KMS-11 (cell line): ENCODE data around the gene GDA.

Experiments used
- H2AFZ ChIP-seq: fragments of 200-600 bp; sonication (generic); 2 replicates; pipeline ENCODE4 v1.6.1; 2016; ENCODE audit warnings: antibody characterized with exemption, mixed run types, low read depth
- H3K27ac ChIP-seq: fragments of 200-600 bp; sonication (generic); 2 replicates; pipeline ENCODE4 v1.6.1; 2016; ENCODE audit warnings: mild to moderate bottlenecking, mixed run types
- H3K27me3 ChIP-seq: fragments of 200-600 bp; sonication (generic); 2 replicates; pipeline ENCODE4 v1.6.1; 2017; ENCODE audit warnings: mild to moderate bottlenecking, low read depth, mixed run types, moderate library complexity; ENCODE audit not compliant: insufficient read depth
- H3K36me3 ChIP-seq: fragments of 200-600 bp; sonication (generic); 2 replicates; pipeline ENCODE4 v1.6.1; 2017; ENCODE audit warnings: mild to moderate bottlenecking, mixed run types; ENCODE audit not compliant: insufficient read depth
- H3K4me1 ChIP-seq: fragments of 200-600 bp; sonication (generic); 2 replicates; pipeline ENCODE4 v1.6.1; 2016; ENCODE audit warnings: mild to moderate bottlenecking, low read depth, mixed run types; ENCODE audit not compliant: poor library complexity, severe bottlenecking
- H3K4me2 ChIP-seq: fragments of 200-600 bp; sonication (generic); 2 replicates; pipeline ENCODE4 v1.7.0; 2016; ENCODE audit warnings: mild to moderate bottlenecking, mixed run types
- H3K4me3 ChIP-seq: fragments of 200-600 bp; sonication (generic); IDR thresholded peaks from 2 replicates; pipeline ENCODE4 v1.6.1; 2017; ENCODE audit warnings: low read depth, low read length, mixed read lengths; ENCODE audit not compliant: insufficient read depth
- H3K79me2 ChIP-seq: fragments of 200-600 bp; sonication (generic); 2 replicates; pipeline ENCODE4 v1.6.1; 2016; ENCODE audit warnings: low read depth, mixed run types; ENCODE audit not compliant: insufficient read depth
- H3K9ac ChIP-seq: fragments of 200-600 bp; sonication (generic); 2 replicates; pipeline ENCODE4 v1.6.1; 2016; ENCODE audit warnings: mild to moderate bottlenecking, mixed run types
- H4K20me1 ChIP-seq: fragments of 200-600 bp; sonication (generic); 2 replicates; pipeline ENCODE4 v1.6.1; 2016; ENCODE audit warnings: mild to moderate bottlenecking, mixed run types; ENCODE audit not compliant: insufficient read depth
- CTCF ChIP-seq: fragments of 200-600 bp; sonication (generic); conservative IDR thresholded peaks from 2 replicates; pipeline ENCODE4 v1.6.1; 2017; ENCODE audit warnings: low read depth, mild to moderate bottlenecking, antibody characterized with exemption, low read length, moderate library complexity, mixed read lengths

Gene GDA

GRCh38 chr9:72150127-72150526 lies 887 bp downstream of the GDA start:
- H3K4me2 ChIP-seq: no peak overlapping the region
- H3K79me2 ChIP-seq: no peaks in the 10 kb centered on the region
- no peak overlapping the region for H2AFZ ChIP-seq
- no peak overlapping the region for H3K9ac ChIP-seq
- H3K27me3 ChIP-seq: no peaks in the 10 kb centered on the region
- no peaks in the 10 kb centered on the region for H3K4me1 ChIP-seq
- TF ChIP-seq CTCF: no peak
- H3K36me3 ChIP-seq: no peaks in the 10 kb centered on the region
- no peak overlapping the region for H3K4me3 ChIP-seq
- no peak overlapping the region for H3K27ac ChIP-seq
- H4K20me1 ChIP-seq: no peaks in the 10 kb centered on the region

DNA sequence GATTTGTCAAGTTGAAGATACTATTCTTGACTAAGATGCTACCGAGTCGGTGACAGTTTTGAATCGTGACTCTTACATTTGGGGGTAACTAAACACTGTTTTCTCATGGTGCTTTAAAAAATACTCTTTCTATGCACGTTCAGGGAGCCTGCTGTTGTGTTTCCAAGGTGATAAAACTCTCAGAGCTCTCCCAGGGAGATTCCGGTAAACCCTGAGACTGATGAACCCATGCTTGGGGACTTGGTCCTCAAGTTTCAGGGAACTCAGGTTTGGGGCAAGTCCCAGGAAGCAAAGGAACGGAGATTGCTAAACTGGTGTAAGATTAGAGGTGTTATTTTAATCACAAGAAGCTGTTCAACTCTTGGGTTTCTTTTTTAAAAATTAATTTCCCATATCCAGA lies 1.4 kb downstream of the GDA start:
- Histone ChIP-seq H3K36me3 (no peaks in the 10 kb centered on the region), H3K27me3 (no peaks in the 10 kb centered on the region), H3K27ac (no peak overlapping the region), H3K4me3 (no peak overlapping the region), H4K20me1 (no peaks in the 10 kb centered on the region), H3K4me2 (no peak overlapping the region), H3K79me2 (no peaks in the 10 kb centered on the region), H2AFZ (no peak overlapping the region), H3K9ac (no peak overlapping the region), H3K4me1 (no peaks in the 10 kb centered on the region)
- TF ChIP-seq CTCF: no peak

GRCh38 chr9:72151104-72151503 lies 1.9 kb downstream of the GDA start:
- no peak overlapping the region for H2AFZ ChIP-seq
- TF ChIP-seq CTCF: no peak
- H3K27ac ChIP-seq: no peak overlapping the region
- no peak overlapping the region for H3K4me3 ChIP-seq
- no peak overlapping the region for H3K9ac ChIP-seq
- H3K27me3 ChIP-seq: no peaks in the 10 kb centered on the region
- no peaks in the 10 kb centered on the region for H4K20me1 ChIP-seq
- H3K4me2 ChIP-seq: no peak overlapping the region
- no peaks in the 10 kb centered on the region for H3K79me2 ChIP-seq
- H3K4me1 ChIP-seq: no peaks in the 10 kb centered on the region
- no peaks in the 10 kb centered on the region for H3K36me3 ChIP-seq

DNA sequence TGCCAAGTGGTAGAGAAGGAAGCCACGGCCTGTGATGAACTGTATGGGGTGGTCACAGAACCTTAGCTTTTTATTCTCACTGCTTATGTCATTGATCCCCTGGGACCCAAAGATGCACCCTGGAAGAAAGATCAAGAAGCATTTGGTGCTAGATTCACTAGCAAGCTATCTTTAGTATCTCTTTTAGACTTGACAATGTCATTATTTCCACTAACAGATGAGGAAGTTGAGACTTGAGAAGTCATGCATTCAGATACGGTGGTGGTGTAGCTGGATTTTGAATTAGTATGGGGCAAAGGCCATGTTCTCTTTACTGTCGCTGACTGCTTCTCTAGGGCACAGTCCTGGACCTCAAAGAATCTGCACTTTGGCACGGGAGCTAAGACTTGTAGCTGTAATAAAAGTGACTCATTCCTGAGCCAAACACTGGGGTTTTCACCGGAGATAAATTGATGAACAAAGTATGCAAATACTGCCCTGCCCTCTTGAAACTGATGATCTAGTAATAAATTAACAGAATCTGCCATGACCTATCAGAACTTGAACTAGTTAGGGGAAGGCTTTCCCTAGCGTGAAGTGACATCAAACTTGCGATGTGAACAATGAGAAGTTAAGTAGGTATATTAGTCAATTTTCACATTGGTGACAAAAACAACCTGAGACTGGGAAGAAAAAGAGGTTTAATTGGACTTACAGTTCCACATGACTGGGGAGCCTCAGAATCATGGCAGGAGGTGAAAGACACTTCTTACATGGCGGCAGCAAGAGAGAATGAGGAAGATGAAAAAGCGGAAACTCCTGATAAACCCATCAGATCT lies 5.4 kb downstream of the GDA start:
- H3K9ac ChIP-seq: no peak overlapping the region
- H3K4me3 ChIP-seq: no peak overlapping the region
- H3K27me3 ChIP-seq: no peaks in the 10 kb centered on the region
- no peak overlapping the region for H3K4me2 ChIP-seq
- H4K20me1 ChIP-seq: no peaks in the 10 kb centered on the region
- no peaks in the 10 kb centered on the region for H3K4me1 ChIP-seq
- no peaks in the 10 kb centered on the region for H3K79me2 ChIP-seq
- no peak overlapping the region for H3K27ac ChIP-seq
- no peak for TF ChIP-seq CTCF
- H2AFZ ChIP-seq: no peak overlapping the region
- no peaks in the 10 kb centered on the region for H3K36me3 ChIP-seq
